ENCODE data around the gene PLD1.

- TF ChIP-seq REST (IDR thresholded peaks at IDR 0.05; ENCODE audit: insufficient read depth in 1 of 2, low read depth in 2 of 2, low read length in 2 of 2) (no peak), SIN3A (IDR thresholded peaks at IDR 0.05; ENCODE audit: borderline replicate concordance, insufficient read depth, low read length) (no peak)
Observed at GRCh38 chr3:171558188-171558696, 252.0 kb downstream of the PLD1 start.
